ENCODE measurements around the gene EYS. TPM values are rescaled to one million over a fixed set of nuclear protein-coding genes. Genes with fewer than 3 reads are reported as not detected.
"Not testable (repeated sequence)": the region's sequence is repeated elsewhere in the genome, so short reads cannot be mapped to it uniquely, and the experiment has no call there.

The EYS gene
- total RNA-seq, 4 donors from 2014 or later: 0.12 to 1.4 (median 0.22) TPM

DNA sequence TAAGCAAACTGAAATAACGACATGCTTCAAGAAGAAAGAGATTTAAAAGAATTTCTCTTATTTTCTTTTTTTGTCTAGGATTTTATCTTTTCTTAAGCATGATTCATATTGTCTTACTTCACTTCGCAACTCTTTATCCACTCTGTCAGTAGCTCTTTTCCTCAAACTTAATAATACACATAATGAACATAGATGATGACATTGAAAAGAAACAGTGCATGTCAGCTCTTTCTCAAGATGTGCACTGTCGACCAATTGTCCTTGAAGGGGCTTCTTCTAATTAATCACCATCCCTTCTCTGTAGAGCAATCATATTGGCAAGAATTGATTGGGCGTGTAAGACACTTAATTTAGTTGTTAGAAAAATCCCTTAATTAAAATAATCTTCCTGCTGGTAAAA is 356.5 kb downstream of the EYS start:
- ATAC-seq (ENCODE audit: low FRiP score) (no peak), DNase-seq (ENCODE audit: low spot score) (no peak)
- TF ChIP-seq, protein P1, sequence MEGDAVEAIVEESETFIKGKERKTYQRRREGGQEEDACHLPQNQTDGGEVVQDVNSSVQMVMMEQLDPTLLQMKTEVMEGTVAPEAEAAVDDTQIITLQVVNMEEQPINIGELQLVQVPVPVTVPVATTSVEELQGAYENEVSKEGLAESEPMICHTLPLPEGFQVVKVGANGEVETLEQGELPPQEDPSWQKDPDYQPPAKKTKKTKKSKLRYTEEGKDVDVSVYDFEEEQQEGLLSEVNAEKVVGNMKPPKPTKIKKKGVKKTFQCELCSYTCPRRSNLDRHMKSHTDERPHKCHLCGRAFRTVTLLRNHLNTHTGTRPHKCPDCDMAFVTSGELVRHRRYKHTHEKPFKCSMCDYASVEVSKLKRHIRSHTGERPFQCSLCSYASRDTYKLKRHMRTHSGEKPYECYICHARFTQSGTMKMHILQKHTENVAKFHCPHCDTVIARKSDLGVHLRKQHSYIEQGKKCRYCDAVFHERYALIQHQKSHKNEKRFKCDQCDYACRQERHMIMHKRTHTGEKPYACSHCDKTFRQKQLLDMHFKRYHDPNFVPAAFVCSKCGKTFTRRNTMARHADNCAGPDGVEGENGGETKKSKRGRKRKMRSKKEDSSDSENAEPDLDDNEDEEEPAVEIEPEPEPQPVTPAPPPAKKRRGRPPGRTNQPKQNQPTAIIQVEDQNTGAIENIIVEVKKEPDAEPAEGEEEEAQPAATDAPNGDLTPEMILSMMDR (IDR thresholded peaks at IDR 0.05): no peak

DNA sequence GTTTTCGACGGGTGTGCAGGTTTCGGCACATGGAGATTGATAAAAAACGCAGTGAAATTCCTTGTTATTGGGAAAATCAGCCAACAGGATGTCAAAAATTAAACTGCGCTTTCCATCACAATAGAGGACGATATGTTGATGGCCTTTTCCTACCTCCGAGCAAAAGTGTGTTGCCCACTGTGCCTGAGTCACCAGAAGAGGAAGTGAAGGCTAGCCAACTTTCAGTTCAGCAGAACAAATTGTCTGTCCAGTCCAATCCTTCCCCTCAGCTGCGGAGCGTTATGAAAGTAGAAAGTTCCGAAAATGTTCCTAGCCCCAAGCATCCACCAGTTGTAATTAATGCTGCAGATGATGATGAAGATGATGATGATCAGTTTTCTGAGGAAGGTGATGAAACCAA is 404.4 kb downstream of the EYS start:
- ATAC-seq (ENCODE audit: low FRiP score): peak; percentile 32
- DNase-seq (ENCODE audit: low spot score): not testable (repeated sequence)

DNA sequence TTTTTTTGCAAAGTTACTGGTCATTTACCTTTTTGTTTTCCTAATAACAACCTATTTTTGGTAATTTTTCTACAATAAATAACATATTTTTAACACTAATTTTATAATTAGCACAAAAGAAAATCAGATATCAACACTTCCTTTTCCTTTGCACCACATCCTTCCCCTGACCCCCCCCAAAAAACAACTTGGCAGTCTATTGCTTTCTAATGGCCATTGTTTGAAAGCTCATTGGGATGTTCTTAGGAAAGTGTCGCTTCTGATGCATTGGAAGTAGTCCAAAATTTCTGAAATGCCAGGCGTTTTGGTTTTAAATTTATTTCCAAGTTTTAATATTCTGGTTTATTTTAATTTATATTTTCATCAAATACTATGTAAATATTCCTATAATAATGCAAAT is 407.8 kb downstream of the EYS start:
- TF ChIP-seq, protein P1 (IDR thresholded peaks at IDR 0.05): no peak
- no peak for DNase-seq (ENCODE audit: low spot score)
- no peak for ATAC-seq (ENCODE audit: low FRiP score)

DNA sequence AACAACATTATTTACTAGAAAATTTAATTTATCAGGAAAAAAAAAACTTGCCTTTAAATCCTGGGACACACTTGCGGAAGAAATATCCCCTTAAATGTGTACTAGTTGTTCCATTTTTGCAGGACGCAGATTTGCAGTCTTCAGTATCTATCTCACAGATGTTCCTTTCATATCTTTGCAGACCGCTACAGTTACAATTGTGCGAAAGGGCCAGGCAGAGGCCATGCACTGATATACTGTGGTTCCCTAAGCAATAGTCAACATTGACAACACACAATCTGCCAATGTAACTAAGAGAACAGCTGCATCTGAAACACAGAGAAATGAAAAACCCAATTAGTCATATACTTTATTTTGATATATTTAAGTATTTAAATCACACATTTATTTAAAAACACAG is 411.2 kb downstream of the EYS start:
- ATAC-seq (ENCODE audit: low FRiP score) (no peak), DNase-seq (ENCODE audit: low spot score) (no peak)
- TF ChIP-seq, protein P1 (IDR thresholded peaks at IDR 0.05): no peak

- DNase-seq (ENCODE audit: low spot score): no peak
- TF ChIP-seq, protein P1 (IDR thresholded peaks at IDR 0.05): no peak
- no peak for ATAC-seq (ENCODE audit: low FRiP score)
Measured at GRCh38 chr6:65289491-65289890, 417.5 kb downstream of the EYS start.

- TF ChIP-seq, protein P1 (IDR thresholded peaks at IDR 0.05): no peak
- ATAC-seq (ENCODE audit: low FRiP score) (no peak), DNase-seq (ENCODE audit: low spot score) (no peak)
Measured at GRCh38 chr6:65285275-65285674, 421.8 kb downstream of the EYS start.

DNA sequence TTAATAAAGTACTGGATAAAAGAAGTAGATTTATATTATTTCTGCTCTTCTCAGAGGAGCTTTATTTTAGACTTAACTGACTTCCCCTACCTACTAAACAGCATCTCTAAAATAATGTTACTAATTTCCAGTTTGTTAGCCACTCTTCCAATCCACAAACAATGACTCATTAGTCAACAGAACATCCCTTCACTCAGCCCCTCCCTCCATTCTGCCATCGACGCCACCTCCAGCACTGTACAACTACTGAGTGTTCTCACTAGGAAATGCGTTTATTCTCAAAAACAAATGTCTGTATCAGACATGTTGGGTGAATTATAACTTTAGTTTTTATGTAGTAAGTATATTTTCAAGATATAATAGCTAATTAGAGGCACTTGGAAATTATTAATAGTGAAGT is 427.0 kb downstream of the EYS start:
- DNase-seq (ENCODE audit: low spot score): no peak
- TF ChIP-seq, protein P1 (IDR thresholded peaks at IDR 0.05): no peak
- no peak for ATAC-seq (ENCODE audit: low FRiP score)

DNA sequence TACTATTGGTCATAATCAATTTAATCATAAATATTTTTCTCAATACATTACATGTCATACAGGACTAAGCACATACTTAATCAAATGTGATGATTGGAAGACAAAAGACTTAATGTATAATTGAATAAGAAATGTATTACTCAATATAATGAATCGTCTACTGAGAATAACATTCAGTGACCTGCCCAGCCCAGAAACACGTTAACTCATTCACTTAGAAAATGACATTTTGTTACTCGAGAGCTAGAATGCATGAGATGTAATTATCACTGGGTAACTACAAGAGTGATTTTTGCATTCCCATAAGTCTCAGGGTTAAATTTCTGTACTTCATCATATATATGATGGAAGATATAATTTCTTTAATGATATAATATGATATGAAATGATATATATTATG is 444.8 kb downstream of the EYS start:
- ATAC-seq (ENCODE audit: low FRiP score) (no peak), DNase-seq (ENCODE audit: low spot score) (no peak)
- TF ChIP-seq, protein P1 (IDR thresholded peaks at IDR 0.05): no peak

Data from omental fat pad (tissue), 4 donors.